Endothelial cell (in vitro differentiated cells): Measurements from ENCODE around the gene NYNRIN. TPM values are rescaled to one million over a fixed set of nuclear protein-coding genes. Genes with fewer than 3 reads are reported as not detected.

ENCODE experiments used
- DNase-seq: peaks from one replicate; pipeline ENCODE4 v3.0.0; 2021; ENCODE audit warnings: low spot score
- H3K27ac Mint-ChIP-seq: one replicate; pipeline ENCODE4 v1.8.0; 2021; ENCODE audit warnings: mixed read lengths, inconsistent platforms; ENCODE audit not compliant: unreplicated experiment
- H3K27me3 Mint-ChIP-seq: one replicate; pipeline ENCODE4 v1.8.0; 2021; ENCODE audit warnings: mild to moderate bottlenecking, moderate library complexity, mixed read lengths, inconsistent platforms; ENCODE audit not compliant: unreplicated experiment
- H3K36me3 Mint-ChIP-seq: one replicate; pipeline ENCODE4 v1.8.0; 2021; ENCODE audit warnings: mild to moderate bottlenecking, low read depth, mixed read lengths, inconsistent platforms; ENCODE audit not compliant: unreplicated experiment
- H3K4me1 Mint-ChIP-seq: one replicate; pipeline ENCODE4 v1.8.0; 2021; ENCODE audit warnings: mild to moderate bottlenecking, mixed read lengths, inconsistent platforms; ENCODE audit not compliant: unreplicated experiment
- H3K4me3 Mint-ChIP-seq: one replicate; pipeline ENCODE4 v1.8.0; 2021; ENCODE audit warnings: mild to moderate bottlenecking, mixed read lengths, inconsistent platforms; ENCODE audit not compliant: unreplicated experiment
- H3K9me3 Mint-ChIP-seq: one replicate; pipeline ENCODE4 v1.8.0; 2021; ENCODE audit warnings: mixed read lengths, inconsistent platforms; ENCODE audit not compliant: unreplicated experiment
- total RNA-seq: library from RNA; stranded (reverse); fragmentation: NEBNext Ultra II Directional; extraction: Animal tissue kit (Norgen Biotek cat#: 25700); gene quantifications from one replicate; pipeline ENCODE4 v1.2.1, GENCODE V29; 2021; ENCODE audit not compliant: unreplicated experiment
- TF ChIP-seq, protein P1 (sequence below): fragments of 200-600 bp; sonication (generic); IDR thresholded peaks from one replicate; pipeline ENCODE4 v1.5.0; 2021; ENCODE audit warnings: antibody characterized with exemption; ENCODE audit not compliant: unreplicated experiment

Gene NYNRIN
- total RNA-seq, 1 donor from 2014 or later: 49.0 TPM

GRCh38 chr14:24377126-24377525 lies 21.7 kb upstream of the NYNRIN start:
- H3K36me3 Mint-ChIP-seq: peaks cover 4% of the 10 kb centered on the region
- peaks cover 6% of the 10 kb centered on the region for H3K4me1 Mint-ChIP-seq
- H3K4me3 Mint-ChIP-seq: no peak overlapping the region
- peaks cover 5% of the 10 kb centered on the region for H3K27me3 Mint-ChIP-seq
- DNase-seq: no peak
- TF ChIP-seq, protein P1, sequence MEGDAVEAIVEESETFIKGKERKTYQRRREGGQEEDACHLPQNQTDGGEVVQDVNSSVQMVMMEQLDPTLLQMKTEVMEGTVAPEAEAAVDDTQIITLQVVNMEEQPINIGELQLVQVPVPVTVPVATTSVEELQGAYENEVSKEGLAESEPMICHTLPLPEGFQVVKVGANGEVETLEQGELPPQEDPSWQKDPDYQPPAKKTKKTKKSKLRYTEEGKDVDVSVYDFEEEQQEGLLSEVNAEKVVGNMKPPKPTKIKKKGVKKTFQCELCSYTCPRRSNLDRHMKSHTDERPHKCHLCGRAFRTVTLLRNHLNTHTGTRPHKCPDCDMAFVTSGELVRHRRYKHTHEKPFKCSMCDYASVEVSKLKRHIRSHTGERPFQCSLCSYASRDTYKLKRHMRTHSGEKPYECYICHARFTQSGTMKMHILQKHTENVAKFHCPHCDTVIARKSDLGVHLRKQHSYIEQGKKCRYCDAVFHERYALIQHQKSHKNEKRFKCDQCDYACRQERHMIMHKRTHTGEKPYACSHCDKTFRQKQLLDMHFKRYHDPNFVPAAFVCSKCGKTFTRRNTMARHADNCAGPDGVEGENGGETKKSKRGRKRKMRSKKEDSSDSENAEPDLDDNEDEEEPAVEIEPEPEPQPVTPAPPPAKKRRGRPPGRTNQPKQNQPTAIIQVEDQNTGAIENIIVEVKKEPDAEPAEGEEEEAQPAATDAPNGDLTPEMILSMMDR: no peak
- no peak overlapping the region for H3K27ac Mint-ChIP-seq
- no peaks in the 10 kb centered on the region for H3K9me3 Mint-ChIP-seq

- no peak for DNase-seq
- Mint-ChIP-seq H3K4me3 (no peak overlapping the region), H3K4me1 (peaks cover 6% of the 10 kb centered on the region), H3K27me3 (peaks cover 5% of the 10 kb centered on the region), H3K36me3 (peaks cover 4% of the 10 kb centered on the region), H3K9me3 (no peaks in the 10 kb centered on the region), H3K27ac (no peak overlapping the region)
- TF ChIP-seq, protein P1: no peak
Measured at GRCh38 chr14:24377657-24378056, 21.1 kb upstream of the NYNRIN start.

DNA sequence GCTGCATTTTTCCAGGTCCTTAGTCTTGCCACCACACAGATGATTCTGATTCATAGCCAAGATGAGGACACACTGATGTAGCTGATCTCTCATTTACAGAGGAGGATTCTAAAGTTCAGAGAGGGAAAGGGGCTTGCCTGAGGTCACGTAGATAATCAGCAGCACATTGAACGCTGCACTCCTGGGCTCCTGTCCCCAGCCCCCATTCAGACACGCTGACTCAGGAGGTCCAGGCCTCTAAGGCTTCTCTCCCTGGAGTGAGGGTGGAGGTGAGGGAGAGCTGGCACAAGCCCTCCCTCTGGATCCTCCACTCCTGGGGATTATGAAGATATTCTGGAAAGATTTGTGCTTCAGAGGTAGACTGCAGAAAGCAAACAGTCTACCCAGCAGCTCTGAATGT lies 20.5 kb upstream of the NYNRIN start:
- no peak for DNase-seq
- Mint-ChIP-seq H3K9me3 (no peaks in the 10 kb centered on the region), H3K27me3 (peaks cover 5% of the 10 kb centered on the region), H3K4me3 (no peak overlapping the region), H3K27ac (no peak overlapping the region), H3K4me1 (peaks cover 6% of the 10 kb centered on the region), H3K36me3 (peaks cover 4% of the 10 kb centered on the region)
- TF ChIP-seq, protein P1: no peak

DNA sequence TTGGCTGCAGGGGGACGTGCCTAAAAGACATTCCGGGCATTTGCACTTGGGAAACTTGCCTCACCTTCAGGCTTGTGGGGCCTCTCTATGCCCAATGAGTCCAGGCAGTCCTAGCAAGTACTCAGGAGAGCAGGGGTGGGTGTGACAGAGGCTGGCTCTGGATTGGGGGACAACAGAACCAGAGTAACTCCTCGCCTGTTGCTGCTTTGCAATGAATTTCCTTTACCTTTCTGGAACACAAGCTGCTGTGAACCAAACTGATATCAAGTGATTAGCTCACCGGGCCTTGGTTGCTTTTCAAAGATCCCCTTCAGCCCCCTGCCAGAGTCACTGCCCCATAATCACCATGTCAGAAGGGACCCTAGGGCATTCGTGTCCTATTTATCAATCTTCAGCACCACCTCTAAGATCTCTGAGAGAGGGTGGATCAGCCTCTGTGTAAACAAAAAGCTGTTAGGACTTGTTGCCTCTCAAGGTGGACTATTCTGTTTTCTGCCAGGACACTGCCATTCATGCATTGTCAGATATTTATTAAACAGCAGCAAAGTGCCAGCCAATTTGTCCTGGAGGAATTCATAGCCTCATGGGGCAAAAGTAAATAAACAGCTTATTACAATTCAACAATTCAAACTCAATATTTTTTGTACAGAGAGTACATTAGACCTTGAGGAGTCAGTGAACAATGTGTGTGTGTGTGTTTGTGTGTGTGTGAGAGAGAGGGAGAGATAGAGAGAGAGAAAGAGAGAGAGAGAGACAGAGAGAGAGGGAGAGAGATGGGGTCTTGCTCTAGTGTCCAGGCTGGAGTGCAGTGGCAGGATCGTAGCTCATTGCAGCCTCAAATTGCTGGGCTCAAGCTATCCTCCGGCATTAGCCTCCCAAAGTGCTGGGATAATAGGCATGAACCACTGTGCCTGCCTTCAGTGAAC lies 19.6 kb upstream of the NYNRIN start:
- no peak for DNase-seq
- Mint-ChIP-seq H3K36me3 (peaks cover 4% of the 10 kb centered on the region), H3K4me3 (no peak overlapping the region), H3K27ac (no peak overlapping the region), H3K9me3 (no peaks in the 10 kb centered on the region), H3K27me3 (peaks cover 5% of the 10 kb centered on the region), H3K4me1 (peaks cover 6% of the 10 kb centered on the region)
- TF ChIP-seq, protein P1: no peak
